Measurements from ENCODE around the gene VCL.

VCL gene

GRCh38 chr10:74110120-74110519, 112.2 kb downstream of the VCL start:
- TF ChIP-seq GATA2 (IDR thresholded peaks at IDR 0.05; ENCODE audit: low read depth, low read length) (no peak), GATA3 (IDR thresholded peaks at IDR 0.05; ENCODE audit: low read depth, low read length) (no peak)

GRCh38 chr10:74111799-74112198, 113.9 kb downstream of the VCL start:
- TF ChIP-seq GATA3 (IDR thresholded peaks at IDR 0.05; ENCODE audit: low read depth, low read length) (no peak), GATA2 (IDR thresholded peaks at IDR 0.05; ENCODE audit: low read depth, low read length) (no peak)

- TF ChIP-seq GATA2 (IDR thresholded peaks at IDR 0.05; ENCODE audit: low read depth, low read length): no peak
- TF ChIP-seq GATA3 (IDR thresholded peaks at IDR 0.05; ENCODE audit: low read depth, low read length): no peak
These were observed 115.6 kb downstream of the VCL start for GRCh38 chr10:74113546-74113945.

- TF ChIP-seq GATA3 (IDR thresholded peaks at IDR 0.05; ENCODE audit: low read depth, low read length) (no peak), GATA2 (IDR thresholded peaks at IDR 0.05; ENCODE audit: low read depth, low read length) (peak; percentile 24; the same call in 1 of the 2 replicates)
These were observed 116.1 kb downstream of the VCL start for GRCh38 chr10:74114041-74114448.

- TF ChIP-seq GATA3 (IDR thresholded peaks at IDR 0.05; ENCODE audit: low read depth, low read length): no peak
- no peak for TF ChIP-seq GATA2 (IDR thresholded peaks at IDR 0.05; ENCODE audit: low read depth, low read length)
These were observed 119.8 kb downstream of the VCL start for GRCh38 chr10:74117738-74118137.

GRCh38 chr10:74118804-74119203, 120.9 kb downstream of the VCL start:
- TF ChIP-seq GATA3 (IDR thresholded peaks at IDR 0.05; ENCODE audit: low read depth, low read length) (no peak), GATA2 (IDR thresholded peaks at IDR 0.05; ENCODE audit: low read depth, low read length) (no peak)

GRCh38 chr10:74120911-74121310, 123.0 kb downstream of the VCL start:
- TF ChIP-seq GATA2 (IDR thresholded peaks at IDR 0.05; ENCODE audit: low read depth, low read length) (no peak), GATA3 (IDR thresholded peaks at IDR 0.05; ENCODE audit: low read depth, low read length) (no peak)

GRCh38 chr10:74121368-74121767, 123.5 kb downstream of the VCL start:
- TF ChIP-seq GATA2 (IDR thresholded peaks at IDR 0.05; ENCODE audit: low read depth, low read length) (no peak), GATA3 (IDR thresholded peaks at IDR 0.05; ENCODE audit: low read depth, low read length) (no peak)

- no peak for TF ChIP-seq GATA2 (IDR thresholded peaks at IDR 0.05; ENCODE audit: low read depth, low read length)
- TF ChIP-seq GATA3 (IDR thresholded peaks at IDR 0.05; ENCODE audit: low read depth, low read length): no peak
These were observed 124.1 kb downstream of the VCL start for GRCh38 chr10:74122060-74122459.

GRCh38 chr10:74123081-74123480, 125.2 kb downstream of the VCL start:
- TF ChIP-seq GATA2 (IDR thresholded peaks at IDR 0.05; ENCODE audit: low read depth, low read length) (no peak), GATA3 (IDR thresholded peaks at IDR 0.05; ENCODE audit: low read depth, low read length) (no peak)

GRCh38 chr10:74133923-74134820, 136.3 kb downstream of the VCL start:
- TF ChIP-seq GATA3 (IDR thresholded peaks at IDR 0.05; ENCODE audit: low read depth, low read length): no peak
- TF ChIP-seq GATA2 (IDR thresholded peaks at IDR 0.05; ENCODE audit: low read depth, low read length): no peak

GRCh38 chr10:74135452-74135851, 137.5 kb downstream of the VCL start:
- TF ChIP-seq GATA2 (IDR thresholded peaks at IDR 0.05; ENCODE audit: low read depth, low read length): no peak

- no peak for TF ChIP-seq GATA2 (IDR thresholded peaks at IDR 0.05; ENCODE audit: low read depth, low read length)
- TF ChIP-seq GATA3 (IDR thresholded peaks at IDR 0.05; ENCODE audit: low read depth, low read length): no peak
These were observed 140.1 kb downstream of the VCL start for GRCh38 chr10:74137992-74138391.

- no peak for TF ChIP-seq GATA3 (IDR thresholded peaks at IDR 0.05; ENCODE audit: low read depth, low read length)
- no peak for TF ChIP-seq GATA2 (IDR thresholded peaks at IDR 0.05; ENCODE audit: low read depth, low read length)
These were observed 142.1 kb downstream of the VCL start for GRCh38 chr10:74139981-74140380.

GRCh38 chr10:74140553-74140952, 142.6 kb downstream of the VCL start:
- TF ChIP-seq GATA3 (IDR thresholded peaks at IDR 0.05; ENCODE audit: low read depth, low read length) (no peak), GATA2 (IDR thresholded peaks at IDR 0.05; ENCODE audit: low read depth, low read length) (no peak)

Measured in SH-SY5Y (cell line).